IPS-18a (cell line): Measurements from ENCODE around the gene OTC.

ENCODE experiments used
- H3K27ac ChIP-seq: one replicate; pipeline ENCODE4 v1.5.1; 2013; ENCODE audit warnings: low read length
- H3K27me3 ChIP-seq: one replicate; pipeline ENCODE4 v1.6.1; 2013; ENCODE audit warnings: mild to moderate bottlenecking, low read length; ENCODE audit not compliant: control insufficient read depth, insufficient read depth
- H3K36me3 ChIP-seq: one replicate; pipeline ENCODE4 v1.6.1; 2013; ENCODE audit warnings: low read depth, low read length; ENCODE audit not compliant: control insufficient read depth
- H3K4me1 ChIP-seq: one replicate; pipeline ENCODE4 v1.6.1; 2013; ENCODE audit warnings: low read depth, low read length; ENCODE audit not compliant: control insufficient read depth
- H3K4me3 ChIP-seq: one replicate; pipeline ENCODE4 v1.5.1; 2013; ENCODE audit warnings: low read length
- H3K9ac ChIP-seq: one replicate; pipeline ENCODE4 v1.6.1; 2013; ENCODE audit warnings: mild to moderate bottlenecking, low read length, moderate library complexity
- H3K9me3 ChIP-seq: one replicate; pipeline ENCODE4 v1.6.1; 2013; ENCODE audit warnings: low read depth, low read length; ENCODE audit not compliant: control insufficient read depth

OTC gene

GRCh38 chrX:38363046-38363445 is 10.6 kb downstream of the OTC start:
- Histone ChIP-seq H3K4me3 (no peak overlapping the region), H3K27me3 (no peaks in the 10 kb centered on the region)

GRCh38 chrX:38365954-38366353 is 13.6 kb downstream of the OTC start:
- H3K4me1 ChIP-seq = no peaks in the 10 kb centered on the region
- H3K9ac ChIP-seq = no peak overlapping the region
- H3K9me3 ChIP-seq = peaks cover 3% of the 10 kb centered on the region
- no peaks in the 10 kb centered on the region for H3K27me3 ChIP-seq
- no peaks in the 10 kb centered on the region for H3K36me3 ChIP-seq
- no peak overlapping the region for H3K4me3 ChIP-seq
- no peak overlapping the region for H3K27ac ChIP-seq

More at GRCh38 chrX:38363046-38363445, 10.6 kb downstream of the OTC start:
- Histone ChIP-seq H3K36me3 (no peaks in the 10 kb centered on the region), H3K27ac (no peak overlapping the region), H3K4me1 (no peaks in the 10 kb centered on the region), H3K9me3 (no peaks in the 10 kb centered on the region), H3K9ac (no peak overlapping the region)

- Histone ChIP-seq H3K4me1 (no peaks in the 10 kb centered on the region), H3K27ac (no peak overlapping the region), H3K9ac (no peak overlapping the region), H3K9me3 (peaks cover 12% of the 10 kb centered on the region), H3K36me3 (no peaks in the 10 kb centered on the region), H3K4me3 (no peak overlapping the region), H3K27me3 (no peaks in the 10 kb centered on the region)
Observed at GRCh38 chrX:38368774-38369173, 16.4 kb downstream of the OTC start.

GRCh38 chrX:38371641-38372040 is 19.2 kb downstream of the OTC start:
- peaks cover 17% of the 10 kb centered on the region for H3K9me3 ChIP-seq

GRCh38 chrX:38374431-38374830 is 22.0 kb downstream of the OTC start:
- Histone ChIP-seq H3K4me1 (no peaks in the 10 kb centered on the region), H3K36me3 (no peaks in the 10 kb centered on the region), H3K4me3 (no peak overlapping the region), H3K27me3 (no peaks in the 10 kb centered on the region), H3K9ac (no peak overlapping the region), H3K27ac (no peak overlapping the region), H3K9me3 (peaks cover 20% of the 10 kb centered on the region)

More at GRCh38 chrX:38371641-38372040, 19.2 kb downstream of the OTC start:
- no peaks in the 10 kb centered on the region for H3K36me3 ChIP-seq
- H3K27me3 ChIP-seq = no peaks in the 10 kb centered on the region
- no peaks in the 10 kb centered on the region for H3K4me1 ChIP-seq
- no peak overlapping the region for H3K27ac ChIP-seq
- no peak overlapping the region for H3K9ac ChIP-seq
- no peak overlapping the region for H3K4me3 ChIP-seq

GRCh38 chrX:38375891-38376290 is 23.5 kb downstream of the OTC start:
- Histone ChIP-seq H3K4me1 (no peaks in the 10 kb centered on the region), H3K36me3 (no peaks in the 10 kb centered on the region), H3K9me3 (peaks cover 20% of the 10 kb centered on the region), H3K27me3 (no peaks in the 10 kb centered on the region), H3K9ac (no peak overlapping the region), H3K4me3 (no peak overlapping the region), H3K27ac (no peak overlapping the region)

- Histone ChIP-seq H3K27me3 (no peaks in the 10 kb centered on the region), H3K9me3 (peaks cover 16% of the 10 kb centered on the region), H3K27ac (no peak overlapping the region)
Observed at GRCh38 chrX:38376747-38377146, 24.3 kb downstream of the OTC start.

GRCh38 chrX:38379088-38379487 is 26.7 kb downstream of the OTC start:
- peaks cover 11% of the 10 kb centered on the region for H3K9me3 ChIP-seq
- H3K4me3 ChIP-seq = no peak overlapping the region
- no peaks in the 10 kb centered on the region for H3K36me3 ChIP-seq
- H3K27ac ChIP-seq = no peak overlapping the region
- H3K9ac ChIP-seq = no peak overlapping the region
- no peaks in the 10 kb centered on the region for H3K27me3 ChIP-seq
- H3K4me1 ChIP-seq = no peaks in the 10 kb centered on the region

More at GRCh38 chrX:38376747-38377146, 24.3 kb downstream of the OTC start:
- Histone ChIP-seq H3K4me3 (no peak overlapping the region), H3K4me1 (no peaks in the 10 kb centered on the region), H3K9ac (no peak overlapping the region), H3K36me3 (no peaks in the 10 kb centered on the region)

GRCh38 chrX:38382663-38383062 is 30.3 kb downstream of the OTC start:
- Histone ChIP-seq H3K27ac (no peak overlapping the region), H3K4me3 (no peak overlapping the region), H3K4me1 (no peaks in the 10 kb centered on the region), H3K27me3 (no peaks in the 10 kb centered on the region), H3K36me3 (no peaks in the 10 kb centered on the region), H3K9ac (no peak overlapping the region), H3K9me3 (peaks cover 10% of the 10 kb centered on the region)

- Histone ChIP-seq H3K27ac (no peak overlapping the region), H3K9me3 (peaks cover 11% of the 10 kb centered on the region), H3K4me1 (no peaks in the 10 kb centered on the region), H3K36me3 (no peaks in the 10 kb centered on the region), H3K9ac (no peak overlapping the region), H3K4me3 (no peak overlapping the region), H3K27me3 (no peaks in the 10 kb centered on the region)
Observed at GRCh38 chrX:38400389-38400910, 48.0 kb downstream of the OTC start.

- no peaks in the 10 kb centered on the region for H3K4me1 ChIP-seq
- no peak overlapping the region for H3K4me3 ChIP-seq
- H3K27me3 ChIP-seq = no peaks in the 10 kb centered on the region
- H3K27ac ChIP-seq = no peak overlapping the region
- H3K9me3 ChIP-seq = peaks cover 15% of the 10 kb centered on the region
- H3K36me3 ChIP-seq = no peaks in the 10 kb centered on the region
- H3K9ac ChIP-seq = no peak overlapping the region
Observed at GRCh38 chrX:38402118-38402517, 49.7 kb downstream of the OTC start.

GRCh38 chrX:38403834-38404233 is 51.4 kb downstream of the OTC start:
- Histone ChIP-seq H3K36me3 (no peaks in the 10 kb centered on the region), H3K9ac (no peak overlapping the region), H3K4me3 (no peak overlapping the region), H3K27ac (no peak overlapping the region), H3K27me3 (no peaks in the 10 kb centered on the region), H3K9me3 (peaks cover 15% of the 10 kb centered on the region), H3K4me1 (no peaks in the 10 kb centered on the region)
